GM19324 (cell line): Measurements from ENCODE around the gene ZGPAT.
A peak's percentile ranks its signal among the peaks of the same experiment; 100 is the strongest.
"Not testable (repeated sequence)": the region's sequence is repeated elsewhere in the genome, so short reads cannot be mapped to it uniquely, and the experiment has no call there.

Source experiments
- ATAC-seq: cut with Tn5 transposase; IDR thresholded peaks from one replicate; pipeline ENCODE4 v1.9.1; 2021; ENCODE audit warnings: mild to moderate bottlenecking, moderate library complexity; ENCODE audit not compliant: unreplicated experiment, low FRiP score

ZGPAT gene, protein sequence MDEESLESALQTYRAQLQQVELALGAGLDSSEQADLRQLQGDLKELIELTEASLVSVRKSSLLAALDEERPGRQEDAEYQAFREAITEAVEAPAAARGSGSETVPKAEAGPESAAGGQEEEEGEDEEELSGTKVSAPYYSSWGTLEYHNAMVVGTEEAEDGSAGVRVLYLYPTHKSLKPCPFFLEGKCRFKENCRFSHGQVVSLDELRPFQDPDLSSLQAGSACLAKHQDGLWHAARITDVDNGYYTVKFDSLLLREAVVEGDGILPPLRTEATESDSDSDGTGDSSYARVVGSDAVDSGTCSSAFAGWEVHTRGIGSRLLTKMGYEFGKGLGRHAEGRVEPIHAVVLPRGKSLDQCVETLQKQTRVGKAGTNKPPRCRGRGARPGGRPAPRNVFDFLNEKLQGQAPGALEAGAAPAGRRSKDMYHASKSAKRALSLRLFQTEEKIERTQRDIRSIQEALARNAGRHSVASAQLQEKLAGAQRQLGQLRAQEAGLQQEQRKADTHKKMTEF

DNA sequence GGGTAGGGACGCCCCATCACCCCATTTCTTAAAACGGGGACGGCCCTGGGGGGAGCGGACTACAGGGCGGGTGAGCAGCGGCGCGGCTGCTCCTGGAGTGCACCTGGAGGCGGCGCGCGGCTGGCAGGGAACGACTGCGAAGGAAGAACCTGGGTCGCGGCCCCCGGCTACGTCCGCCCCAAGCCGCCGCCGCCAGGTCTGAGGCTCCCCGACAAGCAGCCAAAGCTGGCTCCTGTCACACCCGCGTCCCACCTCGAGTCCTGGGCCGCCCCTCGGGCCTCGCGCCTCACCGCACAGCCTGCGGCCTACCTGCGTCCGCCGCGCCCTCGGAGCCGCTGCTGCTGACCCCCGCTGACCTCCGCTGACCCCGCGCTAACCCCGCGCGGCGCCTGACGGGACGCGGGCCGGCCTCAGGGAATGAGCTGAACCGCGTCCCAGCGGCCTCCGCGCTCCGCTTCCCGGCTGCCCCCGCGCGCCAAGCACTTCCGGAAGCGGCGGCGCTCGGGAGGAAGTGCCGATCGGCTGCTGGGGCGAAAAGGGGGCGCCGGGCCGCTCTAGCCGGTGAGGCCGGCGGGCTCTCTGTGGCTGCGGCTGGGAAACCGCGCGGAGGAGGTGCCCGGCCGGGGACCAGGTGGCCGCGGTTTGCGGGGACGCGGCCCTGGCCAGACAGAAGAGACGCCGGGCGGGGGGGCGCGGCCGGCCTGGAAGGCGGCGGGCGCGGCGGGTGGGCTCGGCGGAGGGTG, at the start of gene ZGPAT, which contains the start of gene ARFRP1:
TSS of gene ZGPAT (plus strand) at position 482 of the 743 bp plus-strand sequence. CDS start 542 bp downstream, outside the sequence.
TSS of gene ARFRP1 (minus strand) at position 419 of the 743 bp plus-strand sequence. CDS start 885 bp downstream, outside the sequence.
- peak; percentile 73 for ATAC-seq

DNA sequence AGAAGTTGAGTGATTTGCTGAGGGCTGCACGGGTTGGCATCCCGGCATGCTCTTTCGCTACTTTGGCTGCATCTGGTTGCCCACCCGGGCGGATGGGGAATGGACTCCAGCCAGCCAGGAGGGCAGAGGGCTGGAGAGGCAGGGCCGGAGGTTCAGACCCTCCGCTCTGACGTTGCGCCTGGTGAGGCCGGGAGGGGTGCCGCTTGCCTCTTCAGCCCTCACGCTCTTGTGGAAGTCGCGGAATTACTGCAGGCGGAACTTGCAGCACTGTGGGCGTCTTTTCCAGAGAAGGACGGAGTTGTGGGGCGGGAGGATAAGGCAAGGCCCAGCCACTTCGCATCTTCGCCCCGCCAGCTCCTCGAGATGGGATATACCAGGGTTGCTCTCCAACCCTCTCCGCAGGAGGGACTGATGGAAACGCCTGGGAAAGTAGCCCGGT, 49.1 kb upstream of the ZGPAT start:
- ATAC-seq = no peak

DNA sequence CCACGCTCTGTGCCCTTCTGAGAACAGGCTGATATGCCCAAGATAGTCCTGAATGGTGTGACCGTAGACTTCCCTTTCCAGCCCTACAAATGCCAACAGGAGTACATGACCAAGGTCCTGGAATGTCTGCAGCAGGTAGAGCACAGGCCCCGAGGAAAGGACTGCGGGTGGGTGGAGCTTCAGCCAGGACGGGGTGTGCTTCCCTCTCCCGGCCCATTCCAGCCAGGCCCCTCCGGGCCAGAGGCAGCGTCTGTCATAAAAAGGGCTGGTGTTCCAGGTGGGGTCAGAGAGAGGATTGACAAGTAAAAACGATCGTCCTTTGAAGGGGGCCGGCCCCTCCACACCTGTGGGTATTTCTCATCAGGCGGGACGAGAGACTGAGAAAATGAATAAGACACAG, 48.5 kb upstream of the ZGPAT start:
- no peak for ATAC-seq

DNA sequence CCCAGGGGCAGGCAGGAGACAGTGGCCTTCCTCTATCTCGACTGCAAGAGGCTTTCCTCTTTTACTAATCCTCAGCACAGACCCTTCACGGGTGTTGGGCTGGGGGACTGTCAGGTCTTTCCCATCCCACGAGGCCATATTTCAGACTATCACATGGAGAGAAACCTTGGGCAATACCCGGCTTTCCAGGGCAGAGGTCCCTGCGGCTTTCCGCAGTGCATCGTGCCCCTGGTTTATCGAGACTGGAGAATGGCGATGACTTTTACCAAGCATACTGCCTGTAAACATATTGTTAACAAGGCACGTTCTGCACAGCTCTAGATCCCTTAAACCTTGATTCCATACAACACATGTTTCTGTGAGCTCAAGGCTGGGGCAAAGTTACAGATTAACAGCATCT, 47.7 kb upstream of the ZGPAT start:
- ATAC-seq = not testable (repeated sequence)

DNA sequence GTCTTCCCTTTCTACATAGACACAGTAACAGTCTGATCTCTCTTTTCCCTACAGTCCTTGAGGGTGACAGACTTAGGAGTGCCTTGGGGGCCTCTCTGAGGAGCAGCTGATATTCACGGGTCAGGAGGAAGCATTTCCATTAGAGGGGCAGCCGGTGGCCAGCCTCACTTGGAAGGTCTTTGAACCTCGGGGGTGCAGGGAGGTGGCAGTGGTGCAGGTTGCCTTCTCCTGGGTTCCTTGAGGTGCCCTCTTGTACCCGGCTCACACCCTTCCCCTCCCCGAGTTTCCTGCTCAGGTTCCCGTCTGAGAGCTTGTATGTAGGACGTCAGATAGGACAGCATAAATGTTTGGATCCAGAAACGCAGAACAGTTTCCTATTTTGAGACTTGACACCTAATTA, 47.2 kb upstream of the ZGPAT start:
- ATAC-seq = no peak

DNA sequence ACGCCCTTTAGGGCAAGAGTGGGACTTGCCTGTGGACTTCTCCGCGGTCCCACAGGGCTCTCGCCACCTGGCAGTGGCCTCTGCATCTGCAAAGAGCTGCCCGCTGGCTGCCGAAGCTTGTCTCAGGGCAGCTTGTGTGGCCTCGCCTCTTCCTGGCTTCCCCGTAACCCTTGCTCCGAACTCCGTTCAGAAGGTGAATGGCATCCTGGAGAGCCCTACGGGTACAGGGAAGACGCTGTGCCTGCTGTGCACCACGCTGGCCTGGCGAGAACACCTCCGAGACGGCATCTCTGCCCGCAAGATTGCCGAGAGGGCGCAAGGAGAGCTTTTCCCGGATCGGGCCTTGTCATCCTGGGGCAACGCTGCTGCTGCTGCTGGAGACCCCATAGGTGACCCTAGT, 46.7 kb upstream of the ZGPAT start:
- ATAC-seq = no peak

DNA sequence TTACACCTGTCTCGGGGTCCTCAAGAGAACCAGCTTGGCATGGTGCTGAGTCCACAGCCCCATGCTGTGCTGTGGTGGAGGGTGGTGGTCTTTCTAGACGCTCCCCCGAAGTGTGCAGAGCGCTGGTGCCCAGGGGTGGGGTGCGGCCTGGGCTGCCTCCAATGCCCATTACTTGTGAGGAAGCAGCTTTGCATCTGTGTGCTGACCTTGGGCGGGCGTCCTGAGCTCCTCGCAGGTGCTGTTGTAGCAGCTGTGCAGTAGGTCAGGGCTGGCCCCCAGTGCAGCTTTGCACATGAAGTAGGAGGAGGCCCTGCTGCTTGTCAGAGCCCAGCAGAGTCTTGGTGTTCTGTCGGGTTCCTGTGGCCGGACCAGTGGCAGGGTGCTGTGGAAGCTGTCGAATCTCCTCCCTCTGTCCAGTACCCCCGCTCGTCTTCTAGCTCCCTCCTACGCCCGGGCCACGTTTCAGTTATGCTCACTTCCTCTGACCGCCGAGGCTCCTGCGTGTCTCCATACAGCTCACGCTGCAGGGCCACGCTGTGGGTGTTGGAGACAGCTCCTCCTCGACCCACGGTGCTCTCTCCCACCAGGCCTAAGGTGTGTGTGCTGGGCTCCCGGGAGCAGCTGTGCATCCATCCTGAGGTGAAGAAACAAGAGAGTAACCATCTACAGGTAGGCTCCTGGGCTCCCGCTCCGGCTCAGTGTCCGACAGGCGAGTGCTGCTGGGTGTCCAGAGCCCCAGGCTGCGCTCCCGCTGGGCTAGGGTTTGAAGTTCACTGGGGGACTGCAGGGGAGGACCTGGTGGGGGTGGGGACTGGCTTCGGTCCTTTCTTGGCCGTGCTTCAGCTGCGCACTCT, 45.7 kb upstream of the ZGPAT start:
- no peak for ATAC-seq

DNA sequence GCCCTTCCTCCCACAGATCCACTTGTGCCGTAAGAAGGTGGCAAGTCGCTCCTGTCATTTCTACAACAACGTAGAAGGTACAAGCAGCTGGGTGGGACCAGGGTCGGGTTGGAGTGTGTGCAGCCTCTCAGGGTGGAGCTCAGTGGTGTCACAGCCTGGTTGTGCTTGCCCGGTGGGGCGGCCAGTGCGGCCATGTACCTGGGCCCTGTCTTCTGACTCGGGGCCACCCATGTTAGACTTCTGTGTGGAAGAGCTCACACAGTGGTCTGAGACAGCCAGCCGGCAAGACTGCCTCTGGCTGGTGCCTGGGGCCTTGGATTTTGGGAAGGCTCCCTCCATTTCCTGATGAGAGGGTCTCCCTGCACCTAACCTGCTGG, 45.0 kb upstream of the ZGPAT start:
- ATAC-seq = no peak

DNA sequence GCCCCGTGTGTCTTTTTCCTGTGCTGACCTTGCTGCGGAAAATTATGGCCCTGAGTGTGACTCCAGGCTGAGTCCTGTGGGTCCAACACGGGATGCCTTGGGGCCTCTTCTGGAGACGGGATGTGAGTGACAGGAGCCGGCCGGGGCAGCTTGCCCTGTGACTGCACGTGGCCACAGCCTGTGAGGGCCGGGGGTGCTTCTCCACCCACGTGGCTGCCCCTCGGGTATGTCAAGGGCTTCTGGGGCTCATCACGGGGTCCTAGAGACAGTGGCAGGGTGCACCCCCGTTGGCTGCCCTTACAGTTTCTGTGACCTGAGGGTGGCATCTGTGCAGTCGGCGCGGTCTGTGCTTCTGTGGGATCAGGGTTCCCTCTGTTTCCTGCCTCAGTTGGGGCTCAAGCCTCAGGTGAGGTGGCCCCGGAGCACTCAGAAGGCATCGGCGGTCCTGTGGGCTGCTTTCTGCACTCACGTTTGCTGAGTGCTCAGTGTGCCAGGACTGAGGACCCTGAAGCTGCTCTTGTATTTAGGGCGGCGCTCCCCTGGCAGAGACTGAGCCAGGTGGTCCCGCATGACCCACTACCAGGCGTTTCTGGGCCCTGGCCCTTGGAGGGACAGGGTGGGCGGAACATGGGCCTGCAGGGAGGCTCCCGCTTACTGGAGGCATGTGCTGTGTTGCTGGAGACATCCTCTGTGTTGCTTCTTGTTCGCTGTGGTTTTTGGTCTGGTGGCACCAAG, 44.3 kb upstream of the ZGPAT start:
- ATAC-seq = no peak

DNA sequence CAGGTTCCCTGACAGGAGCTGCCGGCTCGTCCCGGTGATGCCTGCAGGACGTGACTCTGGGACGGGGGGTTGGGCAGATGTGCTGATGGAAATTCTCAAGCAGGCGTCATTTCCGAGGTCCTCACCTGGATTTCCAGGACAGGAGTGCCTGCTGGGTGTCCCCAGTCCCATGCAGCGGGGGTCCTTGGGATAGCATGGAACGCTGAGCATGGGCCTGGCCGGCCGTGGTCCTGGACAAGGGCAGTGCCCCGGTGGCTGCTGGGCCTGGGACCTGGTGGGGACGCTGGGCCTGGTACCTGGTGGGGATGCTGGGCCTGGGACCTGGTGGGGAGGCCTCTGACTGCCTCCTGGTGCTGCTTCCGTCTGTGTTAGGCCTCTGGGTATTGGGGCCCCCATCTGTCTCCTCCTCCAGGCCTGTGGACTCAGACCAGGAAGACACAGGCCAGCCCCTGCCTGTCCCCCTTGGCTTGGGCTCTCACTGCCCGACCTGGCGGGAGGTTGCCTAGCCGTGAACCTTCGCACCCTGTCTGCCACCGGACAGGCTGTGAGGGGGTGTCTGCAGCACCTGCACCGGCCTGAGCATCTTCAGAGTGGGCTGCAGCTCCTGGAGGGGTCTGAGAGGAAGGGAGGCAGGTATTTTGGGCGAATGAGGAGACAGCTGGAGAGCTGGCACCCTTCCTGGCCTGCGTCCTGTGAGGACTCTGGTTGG, 43.5 kb upstream of the ZGPAT start:
- no peak for ATAC-seq

DNA sequence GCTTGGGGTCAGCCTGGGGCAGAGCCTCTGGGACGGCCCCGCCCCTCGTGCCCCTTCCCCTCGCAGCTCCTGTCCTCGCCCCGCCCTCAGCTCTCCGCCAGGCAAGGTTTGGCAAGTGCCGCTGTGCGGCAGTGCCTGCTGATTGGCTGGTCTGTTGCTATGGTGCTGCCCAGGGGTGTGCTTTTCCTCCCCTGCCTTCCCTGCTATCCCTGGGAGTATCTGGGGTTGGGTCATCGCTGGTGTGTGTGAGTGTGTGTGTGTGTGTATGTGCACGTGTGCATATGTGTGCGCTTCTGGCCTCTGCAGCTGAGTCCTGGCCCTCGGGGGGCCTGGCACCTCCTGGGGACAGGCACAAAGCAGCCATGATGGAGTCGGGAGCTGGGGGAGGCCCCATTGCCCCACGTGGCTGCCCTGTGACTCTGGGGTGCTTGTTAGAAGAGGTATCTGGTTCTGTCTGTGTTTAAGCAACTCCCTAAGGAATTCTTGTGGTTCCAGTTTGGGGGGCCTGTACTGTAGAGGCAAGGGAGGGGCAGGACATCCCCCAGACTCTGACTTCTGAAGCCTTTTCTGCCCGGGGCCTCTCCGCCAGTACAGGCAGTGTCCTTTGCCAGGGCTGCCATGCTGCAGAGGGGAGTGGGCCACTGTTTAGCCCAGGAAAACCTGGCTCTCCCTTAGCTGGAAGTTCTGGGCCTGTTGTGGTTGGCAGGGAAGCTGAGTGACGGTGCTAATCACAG, 42.8 kb upstream of the ZGPAT start:
- ATAC-seq = no peak

DNA sequence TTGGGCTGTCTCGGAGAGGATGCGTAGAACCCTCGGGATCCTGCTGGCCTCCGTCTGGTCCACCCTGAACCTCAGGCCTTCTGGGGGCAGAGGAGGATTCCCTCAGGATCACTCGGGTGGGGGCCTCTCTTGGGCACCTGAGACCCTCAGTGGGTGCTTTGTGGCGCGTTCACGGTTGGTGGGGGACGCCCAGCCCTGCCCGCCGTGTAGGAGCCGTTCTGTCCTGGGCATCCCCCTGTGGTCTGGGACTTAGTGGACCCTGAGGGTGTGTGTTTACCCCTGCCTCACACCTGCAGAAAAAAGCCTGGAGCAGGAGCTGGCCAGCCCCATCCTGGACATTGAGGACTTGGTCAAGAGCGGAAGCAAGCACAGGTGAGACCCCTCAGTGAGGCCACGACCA, 42.1 kb upstream of the ZGPAT start:
- no peak for ATAC-seq

DNA sequence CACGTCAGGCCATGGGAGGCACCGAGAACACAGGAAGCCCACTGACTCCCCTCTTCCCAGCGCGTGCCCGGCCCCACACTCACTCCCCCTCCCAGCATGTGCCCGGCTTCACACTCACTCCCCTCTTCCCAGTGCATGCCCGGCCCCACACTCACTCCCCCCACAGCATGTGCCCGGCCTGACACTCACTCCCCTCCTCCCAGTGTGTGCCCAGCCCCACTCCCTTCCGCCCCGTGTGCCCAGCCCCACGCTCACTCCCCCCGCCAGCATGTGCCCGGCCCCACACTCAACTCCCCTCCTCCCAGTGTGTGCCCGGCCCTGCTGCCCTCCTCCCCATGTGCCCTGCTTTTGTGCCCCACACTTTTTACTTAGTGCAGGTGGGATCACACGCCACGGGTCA, 40.0 kb upstream of the ZGPAT start:
- ATAC-seq = no peak

DNA sequence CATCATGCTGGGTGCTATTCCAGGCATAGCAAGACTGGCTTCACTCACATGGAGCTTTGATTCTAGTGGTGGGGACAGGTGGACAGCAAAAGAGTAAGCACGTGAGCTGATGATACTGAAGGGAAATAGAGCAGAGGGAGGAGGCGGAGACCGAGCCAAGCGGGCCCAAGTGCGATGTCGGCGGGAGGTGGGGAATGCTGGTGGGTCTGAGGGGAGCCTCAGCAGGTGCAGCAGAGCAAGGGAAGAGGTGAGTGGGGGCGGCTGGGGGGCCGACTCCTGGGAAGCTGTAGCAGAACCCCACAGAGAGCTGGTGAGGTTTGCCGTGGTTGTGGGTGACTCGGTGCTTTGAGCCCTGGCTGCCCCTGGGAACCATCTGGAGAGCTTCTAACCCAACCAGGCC, 39.5 kb upstream of the ZGPAT start:
- ATAC-seq = no peak

DNA sequence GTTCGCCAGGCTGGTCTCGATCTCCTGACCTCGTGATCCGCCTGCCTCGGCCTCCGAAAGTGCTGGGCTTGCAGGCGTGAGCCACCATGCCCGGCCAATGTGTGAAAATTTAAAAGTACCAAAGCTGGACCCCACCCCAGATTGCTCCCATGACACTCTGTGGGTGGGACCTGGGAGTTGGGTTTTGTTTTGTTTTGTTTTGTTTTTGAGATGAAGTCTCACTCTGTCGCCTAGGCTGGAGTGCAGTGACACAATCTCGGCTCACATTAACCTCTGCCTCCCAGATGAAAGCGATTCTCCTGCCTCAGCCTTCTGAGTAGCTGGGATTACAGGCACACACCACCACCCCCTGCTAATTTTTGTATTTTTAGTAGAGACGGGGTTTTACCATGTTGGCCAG, 36.1 kb upstream of the ZGPAT start:
- not testable (repeated sequence) for ATAC-seq

DNA sequence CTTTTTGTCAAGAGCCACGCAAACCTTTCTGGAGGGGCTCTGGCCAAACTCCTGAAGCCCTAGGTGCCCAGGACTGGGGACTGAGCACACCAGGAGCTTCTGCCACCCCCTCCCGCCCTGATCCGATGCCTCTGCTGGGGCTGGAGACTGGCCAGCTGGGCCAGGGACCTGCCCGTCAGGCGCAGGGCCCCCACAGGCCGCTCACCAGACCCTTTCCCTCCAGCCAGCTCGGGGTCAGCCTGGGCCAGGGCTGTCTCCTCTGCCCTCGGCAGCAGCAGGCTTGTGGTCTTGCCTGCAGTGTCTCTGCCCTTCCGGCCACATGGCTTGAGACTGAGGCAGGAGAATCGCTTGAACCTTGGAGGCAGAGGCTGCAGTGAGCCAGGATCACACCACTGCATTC, 35.2 kb upstream of the ZGPAT start:
- no peak for ATAC-seq

DNA sequence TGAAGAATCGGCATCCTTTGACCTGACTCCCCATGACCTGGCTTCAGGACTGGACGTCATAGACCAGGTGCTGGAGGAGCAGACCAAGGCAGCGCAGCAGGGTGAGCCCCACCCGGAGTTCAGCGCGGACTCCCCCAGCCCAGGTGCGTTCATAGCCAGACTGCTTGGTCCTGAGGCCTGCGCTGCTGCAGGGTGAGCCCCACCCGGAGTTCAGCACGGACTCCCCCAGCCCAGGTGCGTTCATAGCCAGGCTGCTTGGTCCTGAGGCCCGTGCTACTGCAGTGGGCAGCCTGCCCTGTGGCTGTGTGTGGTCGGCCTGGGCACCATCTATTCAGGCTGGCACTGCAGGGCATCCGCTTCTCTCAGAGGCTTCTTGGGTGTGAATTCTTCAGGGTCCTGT, 33.9 kb upstream of the ZGPAT start:
- ATAC-seq = no peak

DNA sequence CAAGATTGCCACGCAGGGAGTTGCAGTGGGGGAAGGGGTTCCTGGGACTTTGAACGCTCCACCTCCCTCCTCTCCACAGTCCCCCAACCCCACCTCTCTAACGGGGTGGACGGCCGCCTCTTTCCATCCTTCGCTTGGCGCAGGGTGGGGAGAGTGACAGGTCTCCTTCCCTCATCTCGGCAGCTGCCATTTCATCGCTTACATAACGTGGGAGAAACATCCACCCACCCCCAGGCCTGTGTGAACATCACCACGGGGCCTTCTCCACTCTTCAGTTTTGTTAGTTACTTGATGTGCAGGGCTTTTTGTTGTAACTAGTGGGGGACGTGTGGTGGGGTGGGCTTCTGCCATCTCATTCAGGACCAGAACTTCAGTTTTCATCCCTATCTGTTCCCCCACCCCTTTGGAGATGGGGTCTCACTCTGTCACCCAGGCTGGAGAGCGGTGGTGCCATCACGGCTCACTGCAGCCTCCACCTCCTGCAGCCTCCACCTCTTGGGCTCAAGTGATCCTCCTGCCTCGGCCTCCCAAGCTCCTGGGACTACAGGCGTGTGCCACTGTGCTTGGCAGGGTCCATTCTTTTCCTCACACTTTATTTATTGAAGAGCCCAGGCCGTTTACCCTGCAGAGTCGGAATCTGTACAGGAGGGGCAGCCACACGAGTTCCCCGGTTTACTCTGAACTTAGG, 32.0 kb upstream of the ZGPAT start:
- no peak for ATAC-seq
